Measurements from ENCODE around the gene INPP4A.

INPP4A gene

DNA sequence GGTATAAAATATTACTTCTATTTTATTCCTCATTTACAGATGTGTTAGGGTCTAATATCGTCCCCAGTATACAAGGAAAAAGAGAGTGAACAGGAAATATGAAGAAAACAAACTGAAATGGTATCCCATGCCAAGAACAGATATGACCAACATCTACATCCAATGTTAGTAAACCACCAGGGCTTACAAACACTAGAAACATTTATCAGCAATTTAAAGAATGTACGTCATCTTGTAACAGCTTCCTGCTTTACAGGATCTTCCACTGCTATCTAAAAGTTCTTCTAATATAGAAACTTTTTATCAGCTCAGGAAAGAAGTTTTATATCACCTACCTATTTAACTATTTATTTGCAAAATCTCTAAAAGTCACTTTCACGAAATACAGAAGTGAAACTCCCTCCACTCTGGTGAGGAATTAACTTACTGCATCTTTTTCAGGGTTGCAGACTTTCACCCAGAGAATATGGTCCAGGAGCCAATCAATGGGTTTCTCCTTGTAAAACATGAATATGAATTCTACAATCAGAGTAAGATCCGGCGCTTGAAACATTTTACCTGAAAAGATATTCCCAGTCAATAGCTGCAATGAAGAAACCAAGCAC lies 198.9 kb downstream of the INPP4A start:
- no peak for DNase-seq (ENCODE audit: low spot score)

Data from LoVo (cell line).